Activated naive CD4-positive, alpha-beta T cell treated with anti-CD3 and anti-CD28 coated beads, Interleukin-2, amount 50 U/mL, for 72 hours (primary cell): ENCODE measurements around the gene PLAGL1. TPM values are rescaled to one million over a fixed set of nuclear protein-coding genes. Genes with fewer than 3 reads are reported as not detected.
A peak's percentile ranks its signal among the peaks of the same experiment; 100 is the strongest.

ENCODE experiments used
- ATAC-seq, 2 donors: fragments of 150-1000 bp; cut with Tn5 transposase; 2 replicates each; pipeline ENCODE4 v1.10.0; 2021; ENCODE audit warnings: mild to moderate bottlenecking in 2 of 2, moderate library complexity in 2 of 2
- DNase-seq, 2 donors: peaks; one replicate each; pipeline ENCODE4 v3.0.0; 2021 to 2022; ENCODE audit warnings: low spot score in 2 of 2
- H3K27ac Mint-ChIP-seq, 2 donors: one replicate each; pipeline ENCODE4 v1.8.0; 2022; ENCODE audit warnings: mild to moderate bottlenecking in 2 of 2, mixed read lengths in 2 of 2
- H3K36me3 Mint-ChIP-seq, 2 donors: one replicate each; pipeline ENCODE4 v1.8.0; 2022; ENCODE audit warnings: mixed read lengths in 2 of 2
- H3K9me3 Mint-ChIP-seq, 2 donors: one replicate each; pipeline ENCODE4 v1.8.0; 2022; ENCODE audit warnings: mixed read lengths in 2 of 2
- total RNA-seq, 2 donors: library from RNA; stranded (reverse); gene quantifications; one replicate each; pipeline ENCODE4 v1.2.3, GENCODE V29; 2022

Gene PLAGL1
- total RNA-seq, 2 donors from 2014 or later, result 11.0 to 18.8 TPM

DNA sequence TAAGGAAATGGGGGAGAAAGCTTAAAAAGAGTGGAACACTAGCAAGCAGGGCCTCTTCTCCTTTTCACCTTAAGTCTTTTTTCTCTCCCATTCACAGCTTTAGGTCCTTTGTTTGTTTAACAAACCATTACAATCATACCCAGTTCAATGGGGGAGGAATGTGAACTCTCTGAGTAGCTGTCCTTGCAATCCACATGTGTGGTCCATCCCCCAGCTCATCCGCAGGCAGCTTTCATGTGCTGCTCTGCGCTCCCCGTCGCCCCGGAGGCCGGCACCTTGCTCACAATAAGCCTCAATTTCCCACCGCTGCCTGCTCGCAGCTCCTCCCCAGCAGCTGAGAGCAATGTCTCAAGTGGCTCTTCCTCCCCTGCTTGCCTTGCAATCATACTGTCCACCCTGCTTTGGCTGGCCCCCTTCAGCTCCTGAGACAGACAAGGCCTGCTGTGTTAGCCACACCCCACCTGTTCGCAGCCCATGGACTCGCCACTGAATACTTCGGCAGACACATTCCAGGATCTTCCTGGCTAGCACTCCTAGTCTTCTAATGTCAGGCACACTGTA is 49.1 kb downstream of the PLAGL1 start:
- Mint-ChIP-seq H3K9me3 (no peaks in the 10 kb centered on the region), H3K36me3 (no peaks in the 10 kb centered on the region), H3K27ac (no peak overlapping the region)
- no peak for DNase-seq
- no peak for ATAC-seq

DNA sequence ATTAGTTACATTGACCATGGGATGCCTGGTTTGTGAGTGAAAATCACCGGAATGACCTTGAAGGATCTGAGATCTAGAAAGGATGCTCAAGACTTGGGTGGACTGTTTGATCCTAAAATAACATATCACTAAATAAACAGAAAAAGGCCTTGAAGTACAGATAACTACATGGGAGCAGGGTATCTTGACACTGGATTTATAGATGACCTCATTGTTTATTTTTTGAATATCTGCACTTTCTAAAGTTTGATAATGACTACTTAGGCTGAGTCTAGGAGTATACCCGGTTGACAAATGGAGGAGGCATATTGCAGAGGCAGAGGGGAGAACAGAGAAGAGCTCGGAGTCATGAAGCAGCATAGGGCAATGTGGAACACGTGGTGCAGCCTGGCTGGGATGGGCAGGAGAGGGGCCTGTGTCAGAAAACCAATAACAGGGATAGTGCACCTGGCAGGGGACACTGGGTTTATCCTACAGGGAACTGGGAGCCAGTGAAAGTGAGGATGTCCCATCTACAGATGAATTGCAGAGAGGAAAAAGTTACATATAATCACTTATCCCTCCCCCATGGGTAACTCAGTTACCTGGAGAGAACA is 50.3 kb downstream of the PLAGL1 start:
- DNase-seq (no peak), ATAC-seq (no peak)
- H3K27ac Mint-ChIP-seq, result no peak overlapping the region
- H3K36me3 Mint-ChIP-seq, result no peaks in the 10 kb centered on the region
- no peaks in the 10 kb centered on the region for H3K9me3 Mint-ChIP-seq

DNA sequence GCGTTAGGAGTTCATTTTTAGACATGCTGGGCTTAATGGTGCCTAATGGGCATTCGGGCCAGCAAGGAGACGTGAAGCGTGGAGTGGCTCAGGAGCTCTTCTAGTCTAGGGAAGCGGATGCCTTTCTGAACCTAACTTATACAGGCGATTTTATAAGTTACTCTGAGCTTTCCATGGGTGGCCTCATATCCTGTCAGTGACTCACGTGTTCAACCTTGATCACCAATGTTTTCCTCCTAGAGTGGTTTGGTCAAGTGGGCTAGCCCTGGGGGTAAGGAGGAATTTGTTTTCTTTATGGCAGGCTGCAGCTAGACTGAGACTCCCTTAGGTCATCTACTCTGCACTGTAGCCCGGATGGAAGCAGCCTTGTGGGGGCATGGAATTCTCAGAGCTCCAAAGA is 52.1 kb downstream of the PLAGL1 start:
- Mint-ChIP-seq H3K27ac (no peak overlapping the region), H3K9me3 (no peaks in the 10 kb centered on the region), H3K36me3 (no peaks in the 10 kb centered on the region)
- no peak for ATAC-seq
- no peak for DNase-seq

DNA sequence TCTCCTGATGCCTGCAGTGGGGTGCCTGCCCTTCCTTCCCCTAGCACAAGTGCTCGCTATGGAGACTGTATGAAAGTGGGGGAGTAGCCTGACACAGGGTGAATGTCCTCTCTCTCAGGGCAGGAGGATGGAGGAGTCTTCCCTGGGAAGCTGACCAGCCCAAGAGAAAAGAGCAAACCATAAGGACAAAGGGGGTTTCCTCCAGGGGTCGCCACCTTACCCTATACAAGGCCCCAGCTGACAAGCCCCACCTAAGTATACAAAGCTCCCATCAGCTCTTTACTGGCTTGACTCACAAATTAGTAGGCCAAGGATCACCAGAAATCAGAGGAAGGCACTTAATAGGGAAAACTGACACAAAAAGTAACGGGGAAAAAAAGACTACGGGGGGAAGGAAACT is 54.1 kb downstream of the PLAGL1 start:
- ATAC-seq, result no peak
- no peak overlapping the region for H3K27ac Mint-ChIP-seq
- no peaks in the 10 kb centered on the region for H3K36me3 Mint-ChIP-seq

DNA sequence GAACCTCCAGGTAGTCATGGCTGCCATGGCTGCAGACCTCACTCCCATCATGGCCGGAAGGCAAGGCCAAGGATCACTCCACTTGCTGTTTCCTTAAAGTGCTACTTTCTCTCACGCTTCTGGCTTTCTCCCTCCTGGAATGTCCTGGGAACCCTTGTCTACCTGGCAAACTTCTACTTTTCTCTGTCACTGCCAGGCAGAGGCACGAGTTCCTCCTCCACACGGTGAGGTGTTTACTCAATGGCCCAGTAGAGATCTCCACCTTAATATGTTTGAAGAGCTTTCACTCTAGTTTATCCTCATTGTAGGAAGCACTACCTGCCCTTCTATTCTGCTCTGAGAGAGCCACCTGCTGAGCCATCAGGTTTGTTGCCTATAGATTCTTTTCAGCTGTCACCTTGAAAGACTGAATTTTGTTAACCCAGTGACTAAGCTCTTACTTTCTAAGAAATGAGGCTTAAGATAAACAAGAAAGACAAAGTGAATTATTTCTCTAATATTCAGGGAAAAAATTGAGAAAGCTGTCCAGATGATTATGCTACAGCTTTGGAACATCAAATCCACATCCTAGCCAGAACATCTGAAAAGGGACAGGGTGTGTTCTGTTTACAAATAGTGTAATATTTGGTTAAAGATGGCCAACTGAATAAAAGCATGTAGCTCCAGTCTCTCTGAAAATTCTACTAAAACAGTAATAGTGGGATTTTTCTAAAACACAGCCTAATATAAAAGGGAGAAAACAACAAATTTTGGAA is 54.9 kb downstream of the PLAGL1 start:
- no peaks in the 10 kb centered on the region for H3K9me3 Mint-ChIP-seq
- H3K27ac Mint-ChIP-seq, result no peak overlapping the region
- ATAC-seq (no peak), DNase-seq (no peak)
- H3K36me3 Mint-ChIP-seq, result no peaks in the 10 kb centered on the region

More for the DNA sequence above, 54.1 kb downstream of the PLAGL1 start:
- no peaks in the 10 kb centered on the region for H3K9me3 Mint-ChIP-seq
- DNase-seq, result no peak

DNA sequence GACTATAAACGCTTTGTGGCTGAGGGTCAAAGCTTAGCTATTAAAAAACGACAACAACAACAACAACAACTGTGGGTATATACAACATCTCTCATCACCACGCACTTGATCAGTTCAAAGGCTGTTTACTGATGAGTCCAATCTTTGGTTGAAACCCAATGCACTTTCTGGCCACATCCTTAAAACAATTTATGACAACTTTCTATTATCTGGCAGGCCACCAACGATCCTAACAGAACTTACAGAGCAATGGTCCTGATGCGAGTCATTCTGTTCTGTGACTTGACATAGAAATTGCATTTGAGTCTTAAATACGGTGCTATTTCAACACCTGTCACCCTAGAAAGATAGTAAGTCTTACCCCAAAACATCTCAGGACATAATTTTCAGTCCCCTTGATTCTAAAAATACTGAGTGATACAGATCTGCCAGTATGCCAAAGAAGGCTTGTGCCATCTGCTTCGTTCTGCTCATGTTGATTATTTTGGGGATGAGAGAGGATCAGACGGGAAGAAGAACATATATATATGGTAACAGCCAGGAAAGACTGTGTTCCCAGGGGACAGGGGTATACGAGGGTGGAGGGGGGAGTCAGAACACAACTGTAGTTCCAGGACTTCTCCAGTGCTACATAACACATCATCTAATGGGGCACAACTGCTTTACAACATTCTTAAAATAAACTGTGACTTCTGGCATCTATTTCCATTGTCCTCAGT is 55.8 kb downstream of the PLAGL1 start:
- no peak overlapping the region for H3K27ac Mint-ChIP-seq
- ATAC-seq (no peak), DNase-seq (no peak)
- peaks cover 0 to 4% of the 10 kb centered on the region in 2 donors for H3K9me3 Mint-ChIP-seq
- H3K36me3 Mint-ChIP-seq, result peaks cover 0 to 9% of the 10 kb centered on the region in 2 donors

DNA sequence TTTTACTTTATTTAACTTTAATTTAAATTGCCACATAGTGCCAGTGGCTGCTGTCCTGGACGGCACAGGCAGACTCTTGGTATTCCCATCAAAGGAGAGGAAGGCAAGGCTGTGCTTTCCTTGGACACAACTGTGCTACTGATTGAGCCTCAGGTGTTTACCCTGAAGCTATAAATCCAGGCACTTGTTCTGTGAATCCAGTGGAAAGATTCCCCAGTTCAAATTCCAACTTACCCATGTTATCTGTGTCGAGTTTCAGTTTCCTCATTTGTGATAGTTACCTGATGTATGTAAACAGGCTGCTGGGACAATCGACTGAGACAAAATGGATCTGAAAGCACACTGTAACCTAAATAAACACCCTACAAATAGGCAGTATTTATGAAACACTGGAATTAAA is 57.2 kb downstream of the PLAGL1 start:
- no peak overlapping the region for H3K27ac Mint-ChIP-seq
- peaks cover 0 to 6% of the 10 kb centered on the region in 2 donors for H3K9me3 Mint-ChIP-seq
- ATAC-seq (no peak), DNase-seq (no peak)
- peaks cover 0 to 10% of the 10 kb centered on the region in 2 donors for H3K36me3 Mint-ChIP-seq

DNA sequence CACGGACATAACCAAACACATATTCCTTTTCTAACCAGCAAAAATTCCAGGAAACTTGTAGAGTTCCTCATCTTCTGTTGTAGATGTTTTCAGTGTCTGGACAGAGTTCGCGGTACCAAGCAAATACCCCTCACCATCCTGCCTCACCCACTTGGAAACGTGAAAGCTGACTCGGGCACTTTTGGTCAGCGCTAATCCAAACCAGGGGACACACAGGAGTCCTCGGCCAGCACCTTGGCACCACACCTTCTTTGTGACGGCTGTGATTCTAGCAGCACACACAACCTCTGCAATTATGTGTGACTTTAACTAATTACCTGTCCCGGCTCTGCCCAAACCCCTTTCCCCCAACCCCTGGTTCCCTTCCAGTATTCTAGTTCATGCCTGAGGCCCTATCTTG is 58.1 kb downstream of the PLAGL1 start:
- peaks cover 0 to 6% of the 10 kb centered on the region in 2 donors for H3K9me3 Mint-ChIP-seq
- ATAC-seq (no peak), DNase-seq (no peak)
- no peak overlapping the region for H3K27ac Mint-ChIP-seq
- peaks cover 0 to 10% of the 10 kb centered on the region in 2 donors for H3K36me3 Mint-ChIP-seq

DNA sequence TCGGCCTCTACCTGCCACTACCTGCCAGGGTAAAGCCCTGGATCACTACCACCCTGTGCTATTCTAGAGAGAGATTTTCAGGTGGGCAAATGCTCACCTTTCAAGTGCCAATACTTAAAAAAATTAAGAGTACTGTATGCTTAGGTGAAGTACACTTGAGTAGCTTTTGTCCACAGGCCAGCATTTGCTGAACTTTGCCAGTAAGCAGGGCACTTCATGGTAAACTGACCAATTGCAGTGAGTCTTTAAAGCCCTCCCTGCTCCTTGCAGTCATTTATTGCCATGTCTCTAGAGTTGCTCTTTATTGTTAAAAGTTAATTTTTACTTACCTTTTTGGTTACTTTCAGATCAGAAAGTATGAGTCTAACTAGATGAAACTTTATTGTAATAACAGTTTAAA is 58.5 kb downstream of the PLAGL1 start:
- DNase-seq (no peak), ATAC-seq (no peak)
- peaks cover 0 to 10% of the 10 kb centered on the region in 2 donors for H3K36me3 Mint-ChIP-seq
- no peak overlapping the region for H3K27ac Mint-ChIP-seq
- peaks cover 0 to 6% of the 10 kb centered on the region in 2 donors for H3K9me3 Mint-ChIP-seq

DNA sequence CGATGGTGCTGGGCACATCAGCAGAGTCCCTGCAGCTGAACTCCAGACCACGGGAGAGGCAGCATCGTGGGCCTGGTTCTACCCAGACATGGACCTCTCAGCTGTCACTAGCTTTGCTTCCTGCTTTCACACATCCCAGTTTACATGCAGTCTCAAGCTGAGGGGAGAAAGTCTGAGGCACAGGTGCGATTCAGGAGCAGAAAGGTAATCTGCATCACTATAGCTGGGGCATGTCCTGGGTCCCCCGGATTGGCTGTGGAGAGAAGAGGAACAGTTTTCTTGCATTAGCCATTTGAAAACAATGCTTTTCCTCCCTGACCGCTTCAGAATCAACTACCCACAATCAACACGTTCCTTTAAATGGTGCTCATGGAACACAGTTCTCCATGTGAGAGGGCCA is 59.9 kb downstream of the PLAGL1 start:
- ATAC-seq (no peak), DNase-seq (no peak)
- Mint-ChIP-seq H3K27ac (no peak overlapping the region), H3K9me3 (peaks cover 0 to 6% of the 10 kb centered on the region in 2 donors), H3K36me3 (peaks cover 0 to 10% of the 10 kb centered on the region in 2 donors)

DNA sequence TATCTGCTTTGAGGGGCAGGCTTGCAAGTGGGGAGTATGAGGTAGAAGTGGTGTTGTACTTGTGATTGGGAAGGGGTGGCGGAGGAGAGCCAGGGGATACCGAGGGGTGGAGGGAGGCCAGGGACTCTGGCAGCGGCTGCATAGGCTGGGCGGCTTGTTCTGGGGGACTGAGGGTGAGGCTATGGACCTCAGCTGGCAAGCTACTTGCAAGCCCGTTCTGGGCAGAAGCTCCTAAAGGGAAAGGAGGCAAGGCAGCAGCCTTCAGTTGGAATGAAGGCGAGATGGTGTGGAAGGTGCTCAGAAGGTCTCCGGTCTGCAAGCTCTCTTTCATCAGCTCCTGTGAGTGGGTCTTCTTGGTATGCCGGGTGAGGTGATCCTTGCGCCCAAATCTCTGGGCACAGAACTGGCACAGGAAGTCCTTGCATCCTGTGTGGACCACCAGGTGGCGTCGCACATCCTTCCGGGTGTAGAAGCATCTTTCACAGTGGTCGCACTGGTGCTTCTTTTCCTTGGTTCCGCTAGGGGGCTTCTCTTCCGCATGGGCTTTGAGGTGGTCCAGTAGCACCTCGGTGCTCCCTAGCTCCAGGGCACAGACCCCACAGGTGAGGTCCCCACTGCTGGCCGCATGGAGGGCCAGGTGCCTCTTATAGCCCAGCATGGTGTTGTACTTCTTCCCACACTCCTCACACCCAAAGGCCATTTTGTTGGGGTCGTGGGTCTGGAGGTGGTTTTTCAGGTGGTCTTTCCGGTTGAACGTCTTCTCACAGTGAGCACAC is 66.0 kb downstream of the PLAGL1 start:
- peak; percentile 65 to 79 for ATAC-seq
- Mint-ChIP-seq H3K36me3 (no peaks in the 10 kb centered on the region), H3K27ac (peak overlapping the region in 1 of 2 donors; percentile 43), H3K9me3 (peaks cover 0 to under 1% of the 10 kb centered on the region in 2 donors)
- peak in 1 of 2 donors; percentile 67 for DNase-seq

DNA sequence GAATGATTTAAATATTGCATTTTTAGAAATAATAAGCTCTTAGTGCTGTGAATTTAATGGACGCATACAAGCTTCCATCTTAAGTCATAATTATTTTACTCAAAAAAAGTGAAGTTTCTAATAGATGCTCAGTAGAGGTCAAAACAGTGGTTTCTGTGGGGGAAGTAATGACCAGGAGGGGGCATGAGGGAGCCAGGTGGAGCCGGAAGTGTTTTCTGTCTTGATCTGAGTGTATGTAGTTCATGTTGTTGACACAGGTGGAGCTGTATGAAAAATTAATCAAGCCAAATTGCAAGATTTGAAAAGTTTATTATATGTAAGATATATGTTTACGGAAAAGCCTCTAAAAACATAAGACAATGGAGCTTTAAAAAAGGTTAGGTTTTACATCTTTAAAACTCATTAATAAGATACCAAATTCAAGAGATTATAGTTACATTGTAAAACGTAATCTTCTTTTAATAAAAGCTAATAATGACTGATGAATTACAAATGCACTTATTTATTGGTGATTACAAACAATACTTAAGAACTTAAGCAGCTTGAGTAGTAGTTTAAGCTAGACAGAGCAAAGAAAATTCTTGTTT is 68.0 kb downstream of the PLAGL1 start:
- H3K9me3 Mint-ChIP-seq, result no peaks in the 10 kb centered on the region

DNA sequence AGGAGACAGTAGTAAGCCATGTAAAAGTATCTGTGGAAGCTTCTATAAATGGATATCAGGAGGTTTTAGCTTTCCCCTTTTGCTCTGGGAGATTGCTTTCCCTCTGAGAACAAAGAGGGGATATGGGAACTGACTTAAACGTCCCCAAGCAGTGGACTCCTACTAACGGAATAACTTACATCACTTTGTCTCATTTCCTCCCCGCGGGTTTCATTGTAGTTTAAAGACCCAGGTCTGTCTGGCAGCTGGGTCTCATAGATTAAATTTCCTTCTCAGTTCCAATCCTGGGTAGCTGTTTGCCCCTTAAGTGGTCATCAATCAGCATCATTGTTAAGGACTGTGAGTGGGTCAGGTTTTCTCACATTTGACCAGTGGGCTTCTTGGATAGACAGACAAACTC is 68.7 kb downstream of the PLAGL1 start:
- no peaks in the 10 kb centered on the region for H3K36me3 Mint-ChIP-seq
- H3K27ac Mint-ChIP-seq, result no peak overlapping the region
- H3K9me3 Mint-ChIP-seq, result peaks cover 0 to 1% of the 10 kb centered on the region in 2 donors
- ATAC-seq (no peak), DNase-seq (no peak)

More for the DNA sequence above, 68.0 kb downstream of the PLAGL1 start:
- no peak overlapping the region for H3K27ac Mint-ChIP-seq
- DNase-seq (peak in 1 of 2 donors; percentile 61), ATAC-seq (peak; percentile 82 to 89)
- H3K36me3 Mint-ChIP-seq, result no peaks in the 10 kb centered on the region

DNA sequence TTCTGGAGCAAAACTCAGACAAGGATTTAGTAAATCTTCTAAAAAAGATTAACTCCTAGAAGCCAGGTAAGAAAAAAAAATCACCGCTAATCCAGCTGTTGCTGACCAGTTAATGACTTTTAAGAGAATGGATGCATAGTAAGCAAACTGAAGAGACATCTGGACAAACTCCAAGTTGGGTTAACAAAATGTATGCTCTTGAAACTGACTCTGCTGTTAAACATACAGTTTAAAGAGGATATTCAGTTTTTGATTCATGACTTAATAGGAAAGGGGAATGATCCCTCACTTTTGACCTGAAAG is 70.4 kb downstream of the PLAGL1 start:
- ATAC-seq (no peak), DNase-seq (no peak)
- peaks cover 3 to 6% of the 10 kb centered on the region in 2 donors for H3K36me3 Mint-ChIP-seq
- H3K9me3 Mint-ChIP-seq, result peaks cover under 1 to 4% of the 10 kb centered on the region in 2 donors
- no peak overlapping the region for H3K27ac Mint-ChIP-seq

DNA sequence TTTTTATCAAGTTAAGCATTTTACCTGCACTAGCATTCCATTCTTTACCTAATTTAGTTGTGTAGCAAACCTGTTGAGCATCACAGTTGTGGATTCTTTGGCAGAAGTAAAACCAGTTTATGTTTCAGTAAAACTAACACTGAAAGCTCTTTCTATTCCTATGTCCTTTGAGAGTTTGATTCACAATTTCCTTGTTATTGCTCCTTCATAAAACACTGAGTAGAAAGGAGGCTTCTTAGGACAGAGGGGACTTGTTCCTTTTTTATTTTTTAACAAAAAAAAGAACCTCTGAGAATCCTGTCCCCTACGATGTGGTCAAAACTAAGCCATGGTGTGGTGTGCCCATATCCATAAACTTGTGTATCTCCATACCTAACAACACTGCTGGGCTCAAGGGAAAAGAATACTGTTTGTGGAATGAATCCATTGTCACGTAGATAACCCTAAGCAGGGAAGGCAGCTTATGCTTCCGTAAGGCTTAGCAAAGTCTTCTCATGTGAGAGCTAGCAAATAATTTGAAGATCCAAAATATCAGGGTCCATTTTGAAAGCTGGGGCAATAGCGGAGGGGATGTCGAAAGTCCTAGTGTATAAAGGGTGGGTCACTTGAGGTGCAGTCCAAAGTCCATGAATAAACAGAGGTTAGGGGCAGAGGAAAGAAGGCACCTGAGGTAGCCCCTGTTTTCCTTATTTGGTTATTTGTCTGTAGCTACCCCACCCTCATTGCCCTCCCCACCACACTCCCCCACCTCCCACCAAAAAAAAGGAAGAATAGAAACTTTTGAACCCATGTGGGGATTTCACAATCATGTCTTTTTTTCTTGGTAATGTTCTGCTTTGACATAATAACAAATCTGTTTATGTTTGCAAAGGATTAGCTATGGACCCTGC is 71.0 kb downstream of the PLAGL1 start:
- no peak overlapping the region for H3K27ac Mint-ChIP-seq
- peaks cover 4 to 9% of the 10 kb centered on the region in 2 donors for H3K9me3 Mint-ChIP-seq
- peaks cover 9 to 11% of the 10 kb centered on the region in 2 donors for H3K36me3 Mint-ChIP-seq

More for the DNA sequence above, 71.0 kb downstream of the PLAGL1 start:
- no peak for ATAC-seq
- DNase-seq, result no peak
